ENCODE results near the gene ZBTB7C. TPM values are rescaled to one million over a fixed set of nuclear protein-coding genes. Genes with fewer than 3 reads are reported as not detected.

The ZBTB7C gene
- total RNA-seq, 1 donor from 2014 or later, result 15.0 TPM

DNA sequence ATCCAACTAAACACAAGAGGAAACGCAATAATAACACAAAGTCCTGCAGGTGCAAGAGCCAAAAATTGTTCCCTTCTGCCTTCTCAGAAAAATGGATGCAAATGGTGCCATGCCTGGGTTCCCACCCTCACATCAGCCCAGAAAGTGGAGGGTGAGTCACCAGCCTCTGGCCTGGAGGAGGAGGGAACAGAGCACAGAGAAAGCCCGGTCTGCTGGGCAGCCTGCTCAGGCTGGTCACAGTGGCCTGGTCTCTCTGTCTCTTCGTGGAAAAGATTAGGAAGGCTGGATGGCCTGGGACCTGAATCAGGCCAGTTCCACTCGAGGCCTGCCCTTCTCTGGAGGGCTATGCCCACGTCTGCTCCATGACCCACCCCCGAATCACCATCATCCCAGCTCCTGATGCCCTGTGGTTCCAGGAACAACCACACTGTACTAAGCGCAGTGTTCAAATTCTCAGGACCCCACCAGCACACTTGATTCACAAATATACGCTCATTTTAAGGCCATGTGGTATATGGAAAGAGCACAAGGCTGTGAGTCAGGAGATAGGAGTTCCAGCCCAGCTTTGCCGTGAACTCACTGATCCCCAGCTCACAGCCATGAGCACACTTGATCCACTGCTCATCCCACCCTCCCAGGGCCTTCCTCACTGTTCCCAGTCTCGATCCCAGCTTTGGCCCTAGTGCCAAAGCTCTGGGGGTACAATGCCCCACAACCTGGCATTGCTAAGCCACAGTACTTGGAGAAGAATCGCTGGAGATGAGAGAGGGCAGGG, 82.1 kb downstream of the ZBTB7C start:
- DNase-seq (no peak), ATAC-seq (no peak)
- H3K27me3 ChIP-seq (ENCODE audit: low read depth), result no peaks in the 10 kb centered on the region
- no peak overlapping the region for H3K4me3 ChIP-seq
- no peaks in the 10 kb centered on the region for H3K36me3 ChIP-seq
- H3K9me3 ChIP-seq, result no peaks in the 10 kb centered on the region
- intact Hi-C loops (cut with DNase I), result no loop called here
- TF ChIP-seq CTCF (IDR thresholded peaks at IDR 0.05), result no peak
- no peaks in the 10 kb centered on the region for H3K4me1 ChIP-seq
- H3K27ac ChIP-seq, result no peak overlapping the region

DNA sequence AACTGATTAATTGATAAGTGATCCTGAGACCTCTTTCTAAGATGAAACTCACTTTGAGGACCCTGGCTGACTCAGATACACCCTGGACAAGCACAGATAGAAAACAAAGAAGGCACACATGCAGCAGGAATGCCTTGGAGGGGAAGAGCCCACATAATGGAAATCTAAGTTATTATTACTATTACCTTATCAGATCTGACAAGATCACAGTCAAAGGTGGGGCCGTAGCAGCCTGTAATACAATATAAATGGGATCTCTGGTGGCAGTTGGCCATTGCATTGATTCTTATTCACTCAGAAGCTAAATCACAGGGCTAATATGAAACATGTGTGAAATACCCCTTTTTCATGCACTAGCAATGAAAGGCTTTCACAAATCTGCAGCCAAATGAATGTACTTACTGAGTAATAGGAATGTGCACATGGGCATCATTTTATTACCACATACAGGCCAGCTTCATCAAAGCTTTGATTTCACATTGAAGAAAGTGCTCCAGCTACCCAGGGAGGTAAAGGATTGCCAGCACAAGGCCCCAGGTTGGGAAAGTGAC, 84.0 kb downstream of the ZBTB7C start:
- Histone ChIP-seq H3K27ac (no peak overlapping the region), H3K36me3 (no peaks in the 10 kb centered on the region), H3K27me3 (ENCODE audit: low read depth) (no peaks in the 10 kb centered on the region), H3K9me3 (no peaks in the 10 kb centered on the region), H3K4me1 (peaks cover 4% of the 10 kb centered on the region), H3K4me3 (no peak overlapping the region)
- TF ChIP-seq CTCF (IDR thresholded peaks at IDR 0.05), result no peak
- ATAC-seq (no peak), DNase-seq (no peak)
- intact Hi-C loops (cut with DNase I), result no loop called here

DNA sequence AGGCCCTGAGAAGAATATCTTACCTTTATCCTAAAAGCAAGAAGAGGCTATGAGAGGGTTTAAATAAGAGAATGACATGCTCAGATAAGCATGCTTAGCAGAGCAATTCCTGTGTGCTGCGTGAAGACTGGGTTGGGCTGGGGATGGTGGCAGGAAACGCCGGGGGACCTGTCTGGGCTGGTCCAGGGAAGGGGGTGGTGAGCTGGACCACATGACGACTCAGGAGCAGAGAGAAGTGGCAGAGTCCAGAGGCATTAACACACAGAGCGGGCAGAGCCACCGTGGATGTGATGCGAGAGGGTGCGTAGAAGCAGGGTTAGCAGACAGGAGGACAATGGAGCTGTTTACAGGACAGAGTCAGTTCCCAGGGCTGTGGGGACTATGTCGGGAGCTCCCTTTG, 84.5 kb downstream of the ZBTB7C start:
- no peak overlapping the region for H3K4me3 ChIP-seq
- ATAC-seq, result no peak
- no peaks in the 10 kb centered on the region for H3K9me3 ChIP-seq
- no peaks in the 10 kb centered on the region for H3K36me3 ChIP-seq
- DNase-seq, result no peak
- TF ChIP-seq CTCF (IDR thresholded peaks at IDR 0.05), result no peak
- intact Hi-C loops (cut with DNase I), result no loop called here
- H3K4me1 ChIP-seq, result peaks cover 5% of the 10 kb centered on the region
- H3K27ac ChIP-seq, result no peak overlapping the region
- no peaks in the 10 kb centered on the region for H3K27me3 ChIP-seq (ENCODE audit: low read depth)

DNA sequence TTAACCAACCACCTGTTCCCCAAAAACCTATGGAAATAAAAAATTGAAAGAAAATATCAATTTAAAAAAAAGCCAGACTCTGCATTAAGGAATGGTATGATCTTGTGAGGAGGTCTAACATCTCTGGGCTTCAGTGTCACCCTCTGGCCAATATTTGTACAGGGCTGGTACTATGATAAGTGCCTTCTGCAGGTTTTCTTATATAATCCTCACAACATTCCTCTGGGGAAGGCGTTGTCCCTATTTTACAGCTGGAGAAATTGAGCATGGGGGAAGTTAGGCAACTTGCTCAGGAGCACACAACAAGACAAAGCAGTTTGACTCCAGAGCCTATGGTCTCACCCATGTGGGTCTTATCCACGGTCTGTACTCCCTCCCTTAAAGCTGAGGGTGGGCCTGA, 86.0 kb downstream of the ZBTB7C start:
- no peak overlapping the region for H3K27ac ChIP-seq
- no peak overlapping the region for H3K4me3 ChIP-seq
- intact Hi-C loops (cut with DNase I), result no loop called here
- DNase-seq, result no peak
- H3K36me3 ChIP-seq, result no peaks in the 10 kb centered on the region
- no peaks in the 10 kb centered on the region for H3K27me3 ChIP-seq (ENCODE audit: low read depth)
- no peak for TF ChIP-seq CTCF (IDR thresholded peaks at IDR 0.05)
- peaks cover 5% of the 10 kb centered on the region for H3K4me1 ChIP-seq
- H3K9me3 ChIP-seq, result no peaks in the 10 kb centered on the region
- no peak for ATAC-seq

DNA sequence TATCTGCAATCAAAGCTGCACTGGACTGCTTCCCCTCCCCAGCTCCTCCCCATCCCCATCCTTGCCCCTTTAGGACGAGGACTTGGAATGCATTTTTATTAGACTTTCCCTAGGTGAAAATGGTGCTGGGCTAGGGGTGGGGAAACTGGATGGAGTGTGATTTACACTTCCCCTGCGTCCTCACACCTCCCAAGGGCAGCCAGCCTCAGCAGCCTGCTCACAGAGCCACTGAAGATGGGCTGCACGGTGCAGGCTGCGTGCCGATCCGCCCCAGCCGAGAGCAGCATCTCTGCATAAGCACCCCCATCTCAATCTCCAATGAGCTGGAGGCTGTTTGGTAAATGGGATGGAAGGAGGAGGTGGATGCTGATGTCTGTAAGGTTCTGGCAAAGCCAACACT, 87.6 kb downstream of the ZBTB7C start:
- no peak for ATAC-seq
- no peak for TF ChIP-seq CTCF (IDR thresholded peaks at IDR 0.05)
- no peaks in the 10 kb centered on the region for H3K36me3 ChIP-seq
- intact Hi-C loops (cut with DNase I), result no loop called here
- no peak overlapping the region for H3K4me3 ChIP-seq
- no peak overlapping the region for H3K27ac ChIP-seq
- H3K4me1 ChIP-seq, result peaks cover 5% of the 10 kb centered on the region
- DNase-seq, result no peak
- no peaks in the 10 kb centered on the region for H3K9me3 ChIP-seq
- no peaks in the 10 kb centered on the region for H3K27me3 ChIP-seq (ENCODE audit: low read depth)

All from lower lobe of right lung (tissue), 2 donors.